ENCODE data around the gene LCLAT1.

Gene LCLAT1

DNA sequence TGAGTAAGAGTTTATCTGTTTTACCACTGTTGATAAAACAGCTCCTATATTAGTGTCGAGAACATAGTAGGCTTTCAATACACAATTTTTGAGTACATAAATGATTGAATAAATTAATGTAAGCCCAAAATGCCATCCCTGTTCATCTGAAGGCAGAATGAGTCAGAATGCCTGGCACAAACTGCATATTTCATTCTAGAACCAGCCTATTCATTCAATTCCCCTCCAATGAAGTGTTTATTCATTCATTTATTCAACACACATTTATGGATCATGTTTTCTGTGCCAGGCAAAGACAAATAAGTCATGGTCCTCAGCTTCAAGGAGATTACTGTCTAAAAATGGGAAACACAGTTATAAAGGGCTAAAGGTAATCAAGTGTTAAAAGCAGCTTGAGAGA, 22.8 kb upstream of the LCLAT1 start:
- DNase-seq: no peak

GRCh38 chr2:30425326-30425725, 21.7 kb upstream of the LCLAT1 start:
- DNase-seq: peak; percentile 77

GRCh38 chr2:30427606-30428347, 19.3 kb upstream of the LCLAT1 start:
- DNase-seq: no peak

DNA sequence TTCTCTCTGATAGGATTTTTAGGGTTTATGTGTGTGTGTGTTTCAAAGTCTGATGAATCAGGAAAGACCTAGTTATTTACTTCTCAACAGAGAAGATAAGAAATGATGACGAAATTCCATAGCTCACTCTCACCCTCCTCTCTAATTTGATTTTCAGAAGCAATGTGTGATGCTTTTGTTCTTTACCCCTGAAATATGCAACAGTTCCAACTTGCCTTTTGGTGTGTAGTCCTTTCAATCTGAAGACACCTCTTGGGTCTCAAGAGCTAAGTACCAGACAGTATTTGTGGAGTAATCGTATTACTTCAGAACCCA, 18.7 kb upstream of the LCLAT1 start:
- DNase-seq: no peak

DNA sequence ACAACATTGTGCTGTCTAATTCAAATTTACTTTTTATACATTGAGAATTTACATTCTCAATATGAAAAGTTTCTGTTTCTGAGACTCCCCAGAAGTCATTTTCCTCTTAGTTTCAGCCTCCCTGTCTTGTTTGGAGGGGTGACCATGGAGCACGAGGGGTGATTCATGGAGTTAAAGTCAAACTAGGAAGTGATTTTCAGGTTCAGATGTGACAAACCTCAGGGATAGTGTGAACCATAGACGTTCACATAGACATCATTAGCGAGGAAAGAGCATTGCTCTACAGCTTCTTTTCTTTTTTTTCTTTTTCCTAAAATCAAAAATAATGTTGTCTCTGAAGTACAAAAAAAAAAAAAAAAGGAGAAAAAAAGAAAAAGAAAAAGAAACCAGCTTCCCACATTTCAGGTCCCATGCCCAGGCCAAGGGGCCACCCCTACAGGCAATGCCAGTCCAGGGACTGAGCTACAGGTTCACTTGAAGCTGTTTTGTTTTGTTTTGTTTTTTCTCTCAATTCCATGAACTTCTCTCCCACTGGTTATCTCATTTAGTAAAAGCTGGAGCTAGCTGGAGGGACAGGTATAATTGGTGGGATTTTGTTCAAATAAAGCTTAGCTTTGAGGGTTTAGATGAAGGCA, 18.1 kb upstream of the LCLAT1 start:
- no peak for DNase-seq

GRCh38 chr2:30433541-30434299, 13.3 kb upstream of the LCLAT1 start:
- peak; percentile 55 for DNase-seq

DNA sequence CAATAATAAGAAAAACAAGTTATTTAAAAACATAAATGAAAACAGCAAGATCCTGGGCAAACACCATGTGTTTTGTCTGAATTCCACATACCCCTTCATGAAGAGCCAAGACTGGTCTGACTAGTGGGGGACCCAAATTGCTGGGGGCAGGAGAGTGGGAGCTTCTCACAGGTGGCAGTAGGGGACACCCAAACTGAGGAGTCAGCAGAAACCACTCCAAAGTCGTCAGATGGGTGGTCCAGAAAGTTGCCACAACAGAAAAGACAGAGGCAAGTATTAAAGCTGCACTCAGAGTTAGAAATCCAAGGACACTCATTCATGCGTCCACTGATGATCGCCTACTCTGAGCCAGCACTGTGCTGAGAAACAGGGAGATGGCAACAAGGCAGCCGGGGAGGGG, 12.3 kb upstream of the LCLAT1 start:
- no peak for DNase-seq

- no peak for DNase-seq
Observed at GRCh38 chr2:30436859-30437435, 10.1 kb upstream of the LCLAT1 start.

DNA sequence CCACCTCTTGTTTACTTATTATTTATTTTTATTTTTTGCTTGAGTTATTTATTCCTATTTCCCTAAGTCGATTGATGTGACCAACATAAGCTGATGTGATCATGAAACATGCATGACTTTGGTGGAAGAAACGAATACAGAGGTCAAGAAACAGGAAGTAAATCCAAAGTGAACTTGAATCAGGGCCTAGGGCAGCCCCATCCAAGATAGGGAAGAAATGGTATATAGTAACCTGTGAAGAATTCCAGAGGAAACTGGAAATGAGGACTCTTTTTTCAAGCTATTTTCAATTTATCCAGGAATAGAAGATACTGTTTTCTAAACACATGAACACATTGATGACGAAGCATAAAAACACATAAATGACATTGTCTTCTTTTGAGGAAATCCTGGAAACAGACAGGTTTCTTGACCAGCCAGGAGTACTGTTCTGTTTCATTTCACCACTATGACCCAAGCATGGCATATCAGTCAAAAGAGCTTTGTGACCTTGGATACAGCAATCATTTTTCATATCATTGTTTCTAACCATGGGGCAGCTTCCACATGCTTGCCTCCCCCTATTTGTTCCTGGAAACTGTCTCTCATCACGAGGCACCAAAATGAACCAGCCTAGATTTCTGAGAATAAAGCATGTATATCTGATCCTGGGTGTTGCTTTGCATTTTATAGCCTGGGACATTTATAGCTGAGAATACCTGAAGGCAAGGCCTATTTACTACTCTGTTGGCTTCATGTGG, 9.1 kb upstream of the LCLAT1 start:
- DNase-seq: no peak

- DNase-seq: no peak
Observed at GRCh38 chr2:30439296-30439695, 7.8 kb upstream of the LCLAT1 start.

DNA sequence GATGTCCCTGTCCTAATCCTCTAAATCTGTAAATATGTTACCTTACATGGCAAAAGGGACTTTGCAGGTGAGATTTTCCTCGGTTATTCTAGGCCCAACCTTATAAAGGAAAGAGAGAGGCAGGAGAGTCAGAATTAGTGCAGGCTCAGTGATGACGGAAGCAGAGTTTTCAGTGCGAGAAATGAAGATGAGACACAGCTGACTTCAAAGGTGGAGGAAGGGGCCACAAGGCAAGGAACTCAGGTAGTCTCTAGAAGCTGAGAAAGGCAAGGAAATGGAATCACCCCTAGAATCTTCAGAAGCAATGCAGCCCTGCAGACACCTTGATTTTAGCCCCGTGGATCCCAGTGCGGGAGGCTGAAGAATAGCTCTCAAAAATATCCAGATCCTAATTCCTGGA, 7.2 kb upstream of the LCLAT1 start:
- DNase-seq: no peak

DNA sequence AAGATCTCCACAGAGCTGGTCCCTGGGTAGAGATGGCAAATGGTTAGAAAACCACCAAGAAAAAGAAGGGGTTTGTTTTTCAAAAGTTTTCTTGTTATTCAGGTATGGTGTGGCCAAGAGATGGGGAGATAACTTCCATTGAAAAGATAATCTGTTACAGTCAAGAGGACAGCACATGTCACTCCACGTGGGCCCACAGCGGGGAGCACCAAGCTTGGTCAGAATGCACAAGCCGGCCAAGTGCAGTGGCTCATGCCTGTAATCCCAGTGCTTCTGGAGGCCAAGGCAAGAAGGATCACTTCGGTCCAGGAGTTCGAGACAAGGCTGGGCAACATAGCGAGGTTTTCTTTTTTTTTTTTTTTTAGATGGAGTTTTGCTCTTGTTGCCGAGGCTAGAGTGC, 6.0 kb upstream of the LCLAT1 start:
- no peak for DNase-seq

DNA sequence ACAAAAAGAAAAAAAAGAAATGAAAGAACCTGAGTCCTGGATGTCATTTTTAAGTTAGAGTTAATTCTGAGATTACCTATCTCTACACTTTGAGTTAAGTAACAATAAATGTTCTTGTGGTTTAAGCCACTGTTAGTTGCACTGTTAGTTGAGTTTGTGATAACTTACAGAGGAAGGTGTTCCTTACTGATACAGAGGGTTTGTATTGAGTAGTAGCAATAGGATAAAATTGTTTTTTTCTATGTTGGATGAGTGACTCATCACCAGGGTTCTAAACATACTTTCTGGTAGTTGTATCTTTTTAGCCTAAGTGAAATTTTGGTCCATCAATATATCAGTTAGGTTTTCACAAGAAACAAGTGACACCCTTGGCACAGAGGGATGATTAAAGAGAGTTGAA, 4.0 kb upstream of the LCLAT1 start:
- DNase-seq: no peak

DNA sequence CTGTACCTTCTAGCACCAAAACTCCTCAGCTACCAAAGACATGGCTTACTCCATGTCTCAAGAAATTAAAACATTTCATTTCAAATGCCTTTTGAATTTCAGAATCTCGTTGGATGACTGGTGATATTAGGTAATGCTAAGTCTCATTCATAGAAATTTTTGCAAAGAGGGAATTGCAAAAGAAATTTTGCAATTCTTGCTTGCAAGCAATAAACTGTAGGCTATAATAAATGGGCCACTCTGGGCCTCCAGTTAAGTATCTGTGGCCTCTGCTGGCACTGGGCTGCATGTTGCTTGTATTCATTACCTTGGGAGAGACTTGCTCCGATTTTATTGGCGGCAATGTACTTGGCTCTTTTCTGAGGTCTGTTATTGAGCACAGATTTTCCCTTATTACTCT, 2.8 kb upstream of the LCLAT1 start:
- DNase-seq: no peak

- no peak for DNase-seq
Observed at GRCh38 chr2:30445266-30445821, 1.7 kb upstream of the LCLAT1 start.

GRCh38 chr2:30446602-30447148, 371 bp upstream of the LCLAT1 start:
- DNase-seq: no peak

GRCh38 chr2:30448308-30448707, 1.3 kb downstream of the LCLAT1 start:
- no peak for DNase-seq

GRCh38 chr2:30448866-30449265, 1.8 kb downstream of the LCLAT1 start:
- DNase-seq: no peak

- DNase-seq: no peak
Observed at GRCh38 chr2:30450025-30450424, 3.0 kb downstream of the LCLAT1 start.

- no peak for DNase-seq
Observed at GRCh38 chr2:30453498-30453897, 6.5 kb downstream of the LCLAT1 start.

DNA sequence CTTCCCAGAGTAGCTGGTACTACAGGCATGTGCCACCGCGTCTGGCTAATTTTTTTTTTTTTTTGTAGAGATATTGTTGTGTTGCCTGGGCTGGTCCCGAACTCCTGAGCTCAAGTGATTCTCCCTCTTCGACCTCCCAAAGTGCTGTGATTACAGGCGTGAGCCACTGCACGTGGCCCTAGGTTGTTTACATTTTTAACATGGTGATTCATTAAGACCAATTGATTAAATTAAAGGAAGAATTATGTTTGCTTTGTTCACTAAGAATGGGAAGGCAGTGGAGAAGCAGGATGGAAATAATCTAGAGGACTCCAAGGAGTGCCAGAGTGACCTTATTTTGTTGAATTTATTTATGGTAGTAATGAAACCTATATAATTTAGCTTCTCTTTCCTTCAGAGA, 7.5 kb downstream of the LCLAT1 start:
- DNase-seq: peak; percentile 40

DNA sequence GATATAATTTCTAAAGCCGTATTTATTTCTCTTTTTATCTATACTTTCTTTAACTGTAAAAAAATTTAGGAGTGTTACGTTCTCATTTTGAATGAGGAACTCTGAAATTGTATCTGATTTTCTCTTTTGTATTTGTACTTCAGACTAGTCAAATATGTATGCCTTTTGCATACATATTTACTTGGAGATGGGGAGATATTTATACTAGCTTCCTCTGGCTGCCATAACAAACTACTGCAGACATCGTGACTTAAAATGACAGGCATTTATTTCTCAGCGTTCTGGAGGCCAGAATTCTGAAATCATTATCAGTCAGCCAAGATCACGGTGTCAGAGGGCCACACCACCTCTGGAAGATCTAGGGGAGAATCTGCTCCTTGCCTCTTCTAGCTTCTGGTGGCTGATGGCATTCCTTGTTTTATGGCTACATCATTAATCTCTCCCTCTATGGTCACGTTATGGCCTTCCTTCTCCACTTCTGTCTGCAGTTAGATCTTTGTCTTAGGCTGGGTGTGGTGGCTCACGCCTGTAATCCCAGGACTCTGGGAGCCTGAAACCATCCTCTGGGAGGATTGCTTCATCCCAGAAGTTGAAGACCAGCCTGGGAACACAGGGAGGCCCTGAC, 8.2 kb downstream of the LCLAT1 start:
- no peak for DNase-seq
